ENCODE data around the gene GNA12. TPM values are rescaled to one million over a fixed set of nuclear protein-coding genes. Genes with fewer than 3 reads are reported as not detected.
A peak's percentile ranks its signal among the peaks of the same experiment; 100 is the strongest.

Gene GNA12
- total RNA-seq, 1 donor, result 27.1 TPM

GRCh38 chr7:2838873-2839578 lies 5.1 kb downstream of the GNA12 start:
- H3K27ac ChIP-seq (ENCODE audit: low read depth, low read length), result no peak overlapping the region
- no peaks in the 10 kb centered on the region for H3K27me3 ChIP-seq (ENCODE audit: insufficient read depth, low read length)
- TF ChIP-seq CTCF (IDR thresholded peaks at IDR 0.05; ENCODE audit: extremely low read depth, low read depth, low read length), result no peak
- H3K36me3 ChIP-seq (ENCODE audit: insufficient read depth, low read length), result peaks cover 27% of the 10 kb centered on the region
- H3K4me1 ChIP-seq (ENCODE audit: insufficient read depth, low read length), result peaks cover 23% of the 10 kb centered on the region
- no peak overlapping the region for H3K4me3 ChIP-seq (ENCODE audit: insufficient read depth, low read length)
- no peak overlapping the region for H2AFZ ChIP-seq (ENCODE audit: low read length)
- H3K4me2 ChIP-seq (ENCODE audit: insufficient read depth, low read length), result no peak overlapping the region
- peaks cover 44% of the 10 kb centered on the region for H4K20me1 ChIP-seq (ENCODE audit: insufficient read depth, low read length)
- H3K9me3 ChIP-seq (ENCODE audit: low read depth, low read length), result no peaks in the 10 kb centered on the region
- no peak for DNase-seq (ENCODE audit: insufficient read length, low spot score, missing footprints)
- H3K79me2 ChIP-seq (ENCODE audit: insufficient read depth, low read length), result peaks cover 98% of the 10 kb centered on the region

GRCh38 chr7:2838451-2838850 lies 5.7 kb downstream of the GNA12 start:
- no peak for TF ChIP-seq CTCF (IDR thresholded peaks at IDR 0.05; ENCODE audit: extremely low read depth, low read depth, low read length)
- peaks cover 22% of the 10 kb centered on the region for H3K4me1 ChIP-seq (ENCODE audit: insufficient read depth, low read length)
- no peak overlapping the region for H3K4me2 ChIP-seq (ENCODE audit: insufficient read depth, low read length)
- no peak overlapping the region for H2AFZ ChIP-seq (ENCODE audit: low read length)
- H3K36me3 ChIP-seq (ENCODE audit: insufficient read depth, low read length), result peaks cover 30% of the 10 kb centered on the region
- peaks cover 100% of the 10 kb centered on the region for H3K79me2 ChIP-seq (ENCODE audit: insufficient read depth, low read length)
- H4K20me1 ChIP-seq (ENCODE audit: insufficient read depth, low read length), result peaks cover 43% of the 10 kb centered on the region
- no peaks in the 10 kb centered on the region for H3K9me3 ChIP-seq (ENCODE audit: low read depth, low read length)
- DNase-seq (ENCODE audit: insufficient read length, low spot score, missing footprints), result no peak
- H3K4me3 ChIP-seq (ENCODE audit: insufficient read depth, low read length), result no peak overlapping the region
- peak overlapping the region; percentile 53 for H3K27ac ChIP-seq (ENCODE audit: low read depth, low read length)
- no peaks in the 10 kb centered on the region for H3K27me3 ChIP-seq (ENCODE audit: insufficient read depth, low read length)

GRCh38 chr7:2837496-2837895 lies 6.6 kb downstream of the GNA12 start:
- peaks cover 12% of the 10 kb centered on the region for H3K4me1 ChIP-seq (ENCODE audit: insufficient read depth, low read length)
- peaks cover 30% of the 10 kb centered on the region for H3K36me3 ChIP-seq (ENCODE audit: insufficient read depth, low read length)
- no peaks in the 10 kb centered on the region for H3K9me3 ChIP-seq (ENCODE audit: low read depth, low read length)
- peaks cover 100% of the 10 kb centered on the region for H3K79me2 ChIP-seq (ENCODE audit: insufficient read depth, low read length)
- TF ChIP-seq CTCF (IDR thresholded peaks at IDR 0.05; ENCODE audit: extremely low read depth, low read depth, low read length), result no peak
- peak overlapping the region; percentile 33 for H3K4me2 ChIP-seq (ENCODE audit: insufficient read depth, low read length)
- H4K20me1 ChIP-seq (ENCODE audit: insufficient read depth, low read length), result peaks cover 40% of the 10 kb centered on the region
- no peaks in the 10 kb centered on the region for H3K27me3 ChIP-seq (ENCODE audit: insufficient read depth, low read length)
- peak overlapping the region; percentile 1 for H3K4me3 ChIP-seq (ENCODE audit: insufficient read depth, low read length)
- H3K27ac ChIP-seq (ENCODE audit: low read depth, low read length), result peak overlapping the region; percentile 53
- peak overlapping the region; percentile 5 for H2AFZ ChIP-seq (ENCODE audit: low read length)
- DNase-seq (ENCODE audit: insufficient read length, low spot score, missing footprints), result no peak

GRCh38 chr7:2834748-2835441 lies 9.2 kb downstream of the GNA12 start:
- H3K79me2 ChIP-seq (ENCODE audit: insufficient read depth, low read length), result peaks cover 96% of the 10 kb centered on the region
- H3K4me1 ChIP-seq (ENCODE audit: insufficient read depth, low read length), result peaks cover 12% of the 10 kb centered on the region
- TF ChIP-seq CTCF (IDR thresholded peaks at IDR 0.05; ENCODE audit: extremely low read depth, low read depth, low read length), result no peak
- H3K36me3 ChIP-seq (ENCODE audit: insufficient read depth, low read length), result peaks cover 24% of the 10 kb centered on the region
- DNase-seq (ENCODE audit: insufficient read length, low spot score, missing footprints), result no peak
- no peak overlapping the region for H3K4me3 ChIP-seq (ENCODE audit: insufficient read depth, low read length)
- H3K9me3 ChIP-seq (ENCODE audit: low read depth, low read length), result no peaks in the 10 kb centered on the region
- H2AFZ ChIP-seq (ENCODE audit: low read length), result no peak overlapping the region
- no peak overlapping the region for H3K4me2 ChIP-seq (ENCODE audit: insufficient read depth, low read length)
- H4K20me1 ChIP-seq (ENCODE audit: insufficient read depth, low read length), result peaks cover 43% of the 10 kb centered on the region
- no peak overlapping the region for H3K27ac ChIP-seq (ENCODE audit: low read depth, low read length)
- H3K27me3 ChIP-seq (ENCODE audit: insufficient read depth, low read length), result no peaks in the 10 kb centered on the region

All from osteoblast (primary cell).